Endothelial cell of umbilical vein (primary cell): ENCODE data around the gene BCL2. TPM values are rescaled to one million over a fixed set of nuclear protein-coding genes. Genes with fewer than 3 reads are reported as not detected.
A peak's percentile ranks its signal among the peaks of the same experiment; 100 is the strongest.

Experiments used
- BruUV-seq: library from RNA; stranded (reverse); fragments of 400-500 nt; replicated peaks from 2 replicates; lab custom pipeline; 2021; lab: Mats Ljungman, UMichigan
- CTCF ChIA-PET: fragments of 300-600, 350-600 bp; sonication (Branson Sonifier 250); formaldehyde crosslinking; loops from one replicate; lab custom pipeline; 2021; ENCODE audit warnings: antibody characterized with exemption, inconsistent platforms; lab: Charles Lee
- POLR2A ChIA-PET: fragments of 300-600, 350-600 bp; sonication (Branson Sonifier 250); formaldehyde crosslinking; loops from one replicate; lab custom pipeline; 2021; ENCODE audit warnings: antibody characterized with exemption, inconsistent platforms; lab: Charles Lee
- DNase-seq: peaks from one replicate; pipeline ENCODE4 v3.0.0-alpha.2; 2011; ENCODE audit warnings: low read depth, low spot score
- FAIRE-seq: peaks from 2 replicates; lab custom pipeline; 2011; peaks lifted over from hg19 to GRCh38; lab: Jason Lieb, UNC
- H2AFZ ChIP-seq: 2 replicates; pipeline ENCODE4 v1.6.0; 2012; ENCODE audit warnings: low read depth, low read length, control low read depth, inconsistent platforms
- H3K27ac ChIP-seq: 2 replicates; pipeline ENCODE4 v1.5.1; 2011; ENCODE audit warnings: low read depth, mild to moderate bottlenecking, control low read depth, low read length, moderate library complexity; ENCODE audit not compliant: insufficient read depth
- H3K27me3 ChIP-seq, 2 experiments: 2 replicates each; pipeline versions ENCODE4 v1.6.0 to v1.6.1; 2011; ENCODE audit warnings: low read length in 2 of 2, mixed read lengths in 1 of 2; ENCODE audit not compliant: control insufficient read depth in 2 of 2, insufficient read depth in 2 of 2
- H3K36me3 ChIP-seq, 2 experiments: 2 replicates in 1 of 2; 3 replicates in 1 of 2; pipeline ENCODE4 v1.5.1; 2011; ENCODE audit warnings: low read length in 2 of 2, mild to moderate bottlenecking in 1 of 2, moderate library complexity in 1 of 2; ENCODE audit not compliant: control insufficient read depth in 2 of 2, insufficient read depth in 2 of 2; ENCODE audit errors: extremely low read depth in 1 of 2
- H3K4me1 ChIP-seq: 3 replicates; pipeline ENCODE4 v1.5.1; 2011; ENCODE audit warnings: mild to moderate bottlenecking, low read length; ENCODE audit not compliant: control insufficient read depth, insufficient read depth; ENCODE audit errors: extremely low read depth
- H3K4me2 ChIP-seq: 2 replicates; pipeline ENCODE4 v1.6.1; 2011; ENCODE audit warnings: low read length, control low read depth, mixed read lengths; ENCODE audit not compliant: insufficient read depth
- H3K4me3 ChIP-seq, 3 experiments: fragments of 200-600 bp in 1 of 3; sonication (generic), shearing (Covaris generic) in 1 of 3; replicated peaks in 1 of 3; 2 replicates each; pipeline ENCODE4 v1.5.1; 2011 to 2016; ENCODE audit warnings: control low read depth in 3 of 3, low read length in 3 of 3, mild to moderate bottlenecking in 2 of 3, inconsistent platforms in 1 of 3, low read depth in 1 of 3, moderate library complexity in 1 of 3; ENCODE audit not compliant: insufficient read depth in 1 of 3
- H3K79me2 ChIP-seq: 2 replicates; pipeline ENCODE4 v1.6.0; 2012; ENCODE audit warnings: low read length, inconsistent platforms; ENCODE audit not compliant: control insufficient read depth, insufficient read depth
- H3K9ac ChIP-seq: replicated peaks from 2 replicates; pipeline ENCODE3; 2011; ENCODE audit warnings: low read length, control low read depth; ENCODE audit not compliant: insufficient read depth; ENCODE audit errors: extremely low read depth
- H3K9me1 ChIP-seq: replicated peaks from 3 replicates; pipeline ENCODE4 v1.6.0; 2011; ENCODE audit warnings: mild to moderate bottlenecking, low read length; ENCODE audit not compliant: control insufficient read depth, insufficient read depth; ENCODE audit errors: extremely low read depth
- H3K9me3 ChIP-seq: replicated peaks from 2 replicates; pipeline ENCODE4 v1.5.1; 2012; ENCODE audit warnings: low read length, inconsistent platforms; ENCODE audit not compliant: control insufficient read depth, insufficient read depth
- H4K20me1 ChIP-seq: replicated peaks from 2 replicates; pipeline ENCODE3; 2011; ENCODE audit warnings: mild to moderate bottlenecking, low read length; ENCODE audit not compliant: control insufficient read depth, insufficient read depth; ENCODE audit errors: extremely low read depth
- CTCF ChIP-seq, 2 donors: IDR thresholded peaks; 1 replicate in 1 of 2; 2 replicates in 1 of 2; pipeline ENCODE4 v1.5.1; 2011; ENCODE audit warnings: low read length in 2 of 2, mild to moderate bottlenecking in 2 of 2, moderate library complexity in 2 of 2, control low read depth in 1 of 2, inconsistent platforms in 1 of 2, low read depth in 1 of 2; ENCODE audit not compliant: insufficient read depth in 1 of 2; ENCODE audit errors: extremely low read depth in 1 of 2
- FOS ChIP-seq: IDR thresholded peaks from 2 replicates; pipeline ENCODE4 v1.6.1; 2011; ENCODE audit warnings: mild to moderate bottlenecking, low read length, moderate library complexity, borderline replicate concordance; ENCODE audit not compliant: insufficient read depth
- JUN ChIP-seq: IDR thresholded peaks from 2 replicates; pipeline ENCODE4 v1.6.1; 2011; ENCODE audit warnings: borderline replicate concordance, low read depth; ENCODE audit not compliant: insufficient read length, insufficient read depth
- POLR2A ChIP-seq: IDR thresholded peaks from 2 replicates; pipeline ENCODE4 v1.6.1; 2012; ENCODE audit warnings: low read depth, mild to moderate bottlenecking, control low read depth, low read length
- POLR2AphosphoS5 ChIP-seq: IDR thresholded peaks from 2 replicates; pipeline ENCODE4 v1.6.1; 2012; ENCODE audit warnings: low read depth, mild to moderate bottlenecking, control low read depth, low read length, moderate library complexity; ENCODE audit not compliant: insufficient read depth
- dilution Hi-C: fragments of 300-500 bp; cut with MboI; formaldehyde crosslinking; loops from one replicate; pipeline ENCODE4 v1.15.0; 2019; ENCODE audit warnings: low sequenced_read_pairs; ENCODE audit not compliant: extremely low pct_ligation_motif_present
- intact Hi-C: fragments of 100-400 bp; cut with micrococcal nuclease; formaldehyde crosslinking; loops from one replicate; pipeline ENCODE4 v1.10.0; 2022
- polyA plus RNA-seq, 4 experiments: library from polyadenylated mRNA; depleted of rRNA in 3 of 4; stranded (reverse) in 3 of 4; unstranded in 1 of 4; fragments of >200 nt; gene quantifications; 2 replicates each; pipeline versions ENCODE4 v1.2.1 to v1.2.3, GENCODE V29; 2011 to 2012; ENCODE audit warnings: missing spikeins in 1 of 4
- total RNA-seq: library from RNA; stranded (reverse); gene quantifications from 2 replicates; pipeline ENCODE4 v1.2.3, GENCODE V29; 2021

BCL2 gene
- total and polyA plus RNA-seq, 2 donors (not counting 3 experiments of a cell fraction or from before 2014, with no cell fraction given): 0.35 to 5.0 TPM

DNA sequence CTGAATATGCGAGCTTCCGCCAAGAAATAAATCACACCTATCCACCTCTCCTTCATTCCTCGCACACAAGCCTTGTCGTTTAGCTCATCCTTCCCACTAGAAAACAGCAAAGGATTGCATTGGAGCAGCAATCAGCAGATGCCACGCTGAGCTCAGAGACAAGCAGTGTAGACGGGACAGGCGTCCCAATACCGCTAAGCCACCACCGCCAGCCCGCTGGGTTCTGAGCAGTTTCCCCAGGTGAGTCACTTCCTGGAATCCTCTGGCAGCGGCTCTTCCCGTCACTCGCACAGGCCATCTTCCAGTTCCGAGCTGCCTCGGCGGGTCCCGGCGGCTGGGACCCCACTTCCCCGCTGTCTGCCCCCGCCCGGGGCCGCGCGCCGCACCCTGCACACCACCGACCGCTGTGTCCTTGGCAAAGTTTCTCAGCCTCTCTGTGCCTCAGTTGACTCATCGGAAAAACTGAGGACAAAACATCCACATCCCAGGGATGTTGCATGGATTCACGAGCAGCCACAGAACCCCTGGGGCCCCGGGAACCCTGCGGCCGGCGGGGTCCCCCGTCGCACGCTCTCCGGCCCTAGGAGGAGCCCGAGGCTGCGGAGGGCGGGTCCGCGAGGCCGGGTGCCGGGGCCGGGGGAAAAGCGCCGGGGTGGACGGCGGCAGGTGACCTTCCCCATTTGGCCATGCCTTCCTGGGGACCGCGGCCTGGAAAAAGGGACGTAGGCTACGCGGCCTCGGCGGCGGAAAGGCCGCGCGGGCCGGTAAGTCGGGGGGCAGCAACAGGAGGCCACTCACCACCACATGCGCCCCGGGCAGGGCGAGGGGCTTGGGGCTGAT, 46.9 kb upstream of the BCL2 start:
- Histone ChIP-seq H3K27ac (peak overlapping the region; percentile 89), H3K9me3 (no peaks in the 10 kb centered on the region), H2AFZ (peak overlapping the region; percentile 12), H3K27me3 (no peaks in the 10 kb centered on the region), H3K9ac (peak overlapping the region; percentile 93), H3K4me2 (peak overlapping the region; percentile 95), H4K20me1 (no peaks in the 10 kb centered on the region), H3K4me1 (peaks cover 12% of the 10 kb centered on the region), H3K79me2 (peaks cover 30% of the 10 kb centered on the region), H3K4me3 (peak overlapping the region; percentile 85 to 95 (median 94)), H3K9me1 (no peaks in the 10 kb centered on the region), H3K36me3 (peaks cover 7% of the 10 kb centered on the region in 2 experiments)
- ChIA-PET CTCF (interaction anchor here (0.9 to 2.0 kb wide), 7 partner anchors 14 to 235 kb away, joined by 3 to 9 read pairs (median 3); partner anchors contain the start of gene BCL2), POLR2A (no interaction called here)
- TF ChIP-seq JUN: peak; percentile 41
- TF ChIP-seq POLR2A: peak; percentile 13
- TF ChIP-seq CTCF (IDR thresholded peaks at IDR 0.05; ENCODE audit: extremely low read depth in 1 of 2, insufficient read depth in 1 of 2, low read depth in 1 of 2, low read length in 2 of 2): no peak
- TF ChIP-seq POLR2AphosphoS5: peak; percentile 67
- peak; percentile 75 for TF ChIP-seq FOS
- BruUV-seq: no TSS peak
- FAIRE-seq (peak; percentile 33), DNase-seq (peak; percentile 62)
- dilution Hi-C loops (no loop called here), intact Hi-C loops (loop anchor here (1.0 to 2.0 kb wide), 4 partner anchors 44 to 228 kb away; partner anchors contain the start of gene VPS4B)
